Kidney (tissue), 14 donors: ENCODE results near the gene LRRC30. TPM values are rescaled to one million over a fixed set of nuclear protein-coding genes. Genes with fewer than 3 reads are reported as not detected.

Experiments used
- DNase-seq, 5 donors: peaks; one replicate each; pipeline ENCODE4 v3.0.0-alpha.2; 2013 to 2020
- FAIRE-seq: peaks from 2 replicates; lab custom pipeline; 2012; peaks lifted over from hg19 to GRCh38; lab: Jason Lieb, UNC
- H3K27ac ChIP-seq, 2 donors: one replicate each; pipeline ENCODE4 v1.7.0; 2013; ENCODE audit warnings: low read depth in 2 of 2, low read length in 2 of 2, inconsistent platforms in 1 of 2
- H3K27me3 ChIP-seq: one replicate; pipeline ENCODE4 v1.7.1; 2013; ENCODE audit warnings: low read length, inconsistent platforms; ENCODE audit not compliant: control insufficient read depth, insufficient read depth
- H3K36me3 ChIP-seq, 3 donors: one replicate each; pipeline versions ENCODE4 v1.7.0 to v1.7.1; 2013; ENCODE audit warnings: low read length in 3 of 3, control low read depth in 1 of 3, inconsistent platforms in 1 of 3; ENCODE audit not compliant: insufficient read depth in 3 of 3, control insufficient read depth in 2 of 3
- H3K4me1 ChIP-seq, 3 donors: one replicate each; pipeline versions ENCODE4 v1.7.0 to v1.7.1; 2013; ENCODE audit warnings: low read length in 3 of 3, inconsistent platforms in 1 of 3, low read depth in 1 of 3; ENCODE audit not compliant: control insufficient read depth in 2 of 3, insufficient read depth in 2 of 3
- H3K4me3 ChIP-seq, 3 donors: one replicate each; pipeline versions ENCODE4 v1.7.0 to v1.8.1; 2013; ENCODE audit warnings: low read length in 3 of 3, control low read depth in 1 of 3, inconsistent platforms in 1 of 3
- H3K9ac ChIP-seq, 3 donors: one replicate each; pipeline versions ENCODE4 v1.7.0 to v1.7.1; 2013; ENCODE audit warnings: low read length in 3 of 3, control low read depth in 1 of 3, inconsistent platforms in 1 of 3
- H3K9me3 ChIP-seq, 3 donors: one replicate each; pipeline versions ENCODE4 v1.7.0 to v1.7.1; 2013; ENCODE audit warnings: low read length in 3 of 3, control low read depth in 1 of 3, inconsistent platforms in 1 of 3; ENCODE audit not compliant: control insufficient read depth in 2 of 3, insufficient read depth in 1 of 3
- intact Hi-C: fragments of 100-400 bp; cut with DNase I; formaldehyde crosslinking; loops from one replicate; pipeline ENCODE4 v1.11.1; 2022
- polyA plus RNA-seq: library from polyadenylated mRNA; stranded (reverse); fragments of 350-450 nt; fragmentation: Illumina TruSeq; extraction: RNeasy Lipid Tissue Mini Kit (QIAGEN cat#74804); gene quantifications from one replicate; pipeline ENCODE4 v1.2.3, GENCODE V29; 2014; ENCODE audit warnings: low read depth, low replicate concordance; ENCODE audit not compliant: insufficient read depth
- total RNA-seq: library from RNA; stranded (reverse); fragmentation: NEBNext Ultra II Directional; extraction: Animal tissue kit (Norgen Biotek cat#: 25700); gene quantifications from one replicate; pipeline ENCODE4 v1.2.1, GENCODE V29; 2021
- TF ChIP-seq, protein P1 (sequence below): IDR thresholded peaks from 3 replicates; pipeline ENCODE4 v1.5.1; 2012; ENCODE audit warnings: mild to moderate bottlenecking, moderate library complexity, borderline replicate concordance; ENCODE audit not compliant: insufficient read depth; ENCODE audit errors: extremely low read depth
- donor health status: control.
- donor health status: control.
- donor health status: control.
- donor health status: control.
- donor health status: control.
- donor health status: DM: yes; HTN: yes; CAD: no.
- donor health status: Normal renal cell carcinoma (clear cell type).

The LRRC30 gene
- total and polyA plus RNA-seq, 2 donors from 2014 or later = not detected

DNA sequence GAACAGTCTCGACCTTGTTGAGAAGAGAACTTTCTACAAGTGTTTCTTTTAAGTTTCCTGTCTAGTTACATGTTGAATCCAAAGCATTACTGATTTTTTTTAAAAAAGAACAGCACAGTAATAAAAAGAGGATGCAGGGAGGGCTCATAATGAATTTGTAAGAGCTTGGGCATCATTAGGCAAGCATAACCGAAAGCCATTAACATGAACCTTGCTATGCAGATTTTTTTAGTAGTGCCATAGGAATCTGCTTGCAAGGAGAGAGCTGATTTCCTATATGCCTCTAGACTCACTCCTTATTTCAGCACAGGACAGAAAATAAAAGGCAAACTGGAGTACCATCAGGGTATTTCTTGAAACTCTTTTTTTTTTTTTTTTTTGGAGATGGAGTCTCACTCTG is 5.2 kb downstream of the LRRC30 start:
- intact Hi-C loops = no loop called here
- H3K9ac ChIP-seq = no peak overlapping the region
- H3K27ac ChIP-seq = no peak overlapping the region
- no peaks in the 10 kb centered on the region for H3K9me3 ChIP-seq
- no peaks in the 10 kb centered on the region for H3K4me1 ChIP-seq
- H3K36me3 ChIP-seq = no peaks in the 10 kb centered on the region
- no peak overlapping the region for H3K4me3 ChIP-seq
- no peak for FAIRE-seq
- no peak for DNase-seq
- no peaks in the 10 kb centered on the region for H3K27me3 ChIP-seq
- TF ChIP-seq, protein P1, sequence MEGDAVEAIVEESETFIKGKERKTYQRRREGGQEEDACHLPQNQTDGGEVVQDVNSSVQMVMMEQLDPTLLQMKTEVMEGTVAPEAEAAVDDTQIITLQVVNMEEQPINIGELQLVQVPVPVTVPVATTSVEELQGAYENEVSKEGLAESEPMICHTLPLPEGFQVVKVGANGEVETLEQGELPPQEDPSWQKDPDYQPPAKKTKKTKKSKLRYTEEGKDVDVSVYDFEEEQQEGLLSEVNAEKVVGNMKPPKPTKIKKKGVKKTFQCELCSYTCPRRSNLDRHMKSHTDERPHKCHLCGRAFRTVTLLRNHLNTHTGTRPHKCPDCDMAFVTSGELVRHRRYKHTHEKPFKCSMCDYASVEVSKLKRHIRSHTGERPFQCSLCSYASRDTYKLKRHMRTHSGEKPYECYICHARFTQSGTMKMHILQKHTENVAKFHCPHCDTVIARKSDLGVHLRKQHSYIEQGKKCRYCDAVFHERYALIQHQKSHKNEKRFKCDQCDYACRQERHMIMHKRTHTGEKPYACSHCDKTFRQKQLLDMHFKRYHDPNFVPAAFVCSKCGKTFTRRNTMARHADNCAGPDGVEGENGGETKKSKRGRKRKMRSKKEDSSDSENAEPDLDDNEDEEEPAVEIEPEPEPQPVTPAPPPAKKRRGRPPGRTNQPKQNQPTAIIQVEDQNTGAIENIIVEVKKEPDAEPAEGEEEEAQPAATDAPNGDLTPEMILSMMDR = no peak

- Histone ChIP-seq H3K27me3 (no peaks in the 10 kb centered on the region), H3K4me3 (no peak overlapping the region), H3K4me1 (no peaks in the 10 kb centered on the region), H3K9me3 (no peaks in the 10 kb centered on the region), H3K27ac (no peak overlapping the region), H3K9ac (no peak overlapping the region), H3K36me3 (no peaks in the 10 kb centered on the region)
- FAIRE-seq (no peak), DNase-seq (no peak)
- intact Hi-C loops = no loop called here
- TF ChIP-seq, protein P1 = no peak
These were observed 6.0 kb downstream of the LRRC30 start for GRCh38 chr18:7236933-7237332.

GRCh38 chr18:7237673-7238272 is 6.9 kb downstream of the LRRC30 start:
- Histone ChIP-seq H3K4me1 (no peaks in the 10 kb centered on the region), H3K27ac (no peak overlapping the region), H3K4me3 (no peak overlapping the region), H3K36me3 (no peaks in the 10 kb centered on the region), H3K9ac (no peak overlapping the region), H3K27me3 (no peaks in the 10 kb centered on the region), H3K9me3 (no peaks in the 10 kb centered on the region)
- DNase-seq (no peak), FAIRE-seq (no peak)
- TF ChIP-seq, protein P1 = no peak
- intact Hi-C loops = no loop called here

DNA sequence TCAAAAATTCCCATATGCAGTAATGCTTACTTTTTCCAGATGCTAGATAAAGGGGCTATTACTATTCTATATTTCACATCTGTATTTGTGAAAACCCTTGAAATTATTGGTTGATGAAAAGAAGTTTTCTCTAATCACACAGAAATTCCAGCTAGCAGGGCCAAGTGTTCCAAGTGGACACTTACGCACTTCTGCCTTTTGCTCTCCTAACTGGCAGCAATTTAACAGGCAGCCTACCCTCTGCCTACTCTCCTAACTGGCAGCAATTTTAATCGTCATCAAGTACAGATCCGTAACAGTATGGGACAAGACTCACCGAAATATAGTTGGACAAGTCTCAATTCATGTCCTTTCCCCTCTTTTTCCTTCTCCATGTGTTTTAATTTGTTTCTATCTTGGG is 12.0 kb downstream of the LRRC30 start:
- FAIRE-seq = no peak

More for the DNA sequence above, 12.0 kb downstream of the LRRC30 start:
- DNase-seq = no peak
- Histone ChIP-seq H3K27ac (no peak overlapping the region), H3K9ac (no peak overlapping the region), H3K4me3 (no peak overlapping the region), H3K27me3 (no peaks in the 10 kb centered on the region), H3K9me3 (no peaks in the 10 kb centered on the region), H3K4me1 (no peaks in the 10 kb centered on the region), H3K36me3 (no peaks in the 10 kb centered on the region)
- TF ChIP-seq, protein P1 = no peak
- intact Hi-C loops = no loop called here
